DND-41 (cell line): ENCODE results near the gene OR52E6.

ENCODE experiments used
- ATAC-seq: fragments of 200-7000 bp; cut with Tn5 transposase; 3 replicates; pipeline ENCODE4 v1.9.1; 2021; ENCODE audit warnings: low read depth; ENCODE audit not compliant: insufficient read depth
- DNase-seq: peaks from one replicate; pipeline ENCODE4 v3.0.0-alpha.2; 2020
- H2AFZ ChIP-seq: 2 replicates; pipeline ENCODE4 v1.6.0; 2012; ENCODE audit warnings: low read depth, low read length
- H3K27ac ChIP-seq: 2 replicates; pipeline ENCODE4 v1.5.1; 2012; ENCODE audit warnings: low read length, inconsistent platforms
- H3K27me3 ChIP-seq: fragments of 200-600 bp; sonication (generic); 2 replicates; pipeline ENCODE4 v1.6.0; 2012; ENCODE audit warnings: low read length, mild to moderate bottlenecking, inconsistent platforms; ENCODE audit not compliant: insufficient read depth, poor library complexity
- H3K36me3 ChIP-seq: 2 replicates; pipeline ENCODE4 v1.5.1; 2012; ENCODE audit warnings: low read length, inconsistent platforms; ENCODE audit not compliant: insufficient read depth
- H3K4me1 ChIP-seq: 2 replicates; pipeline ENCODE4 v1.5.1; 2012; ENCODE audit warnings: mild to moderate bottlenecking, low read length; ENCODE audit not compliant: insufficient read depth
- H3K4me2 ChIP-seq: 2 replicates; pipeline ENCODE4 v1.6.0; 2012; ENCODE audit warnings: mild to moderate bottlenecking, moderate library complexity, low read length, inconsistent platforms; ENCODE audit not compliant: insufficient read depth
- H3K4me3 ChIP-seq, 2 experiments: fragments of 200-600 bp in 1 of 2; shearing (Covaris generic) in 1 of 2; 2 replicates each; pipeline ENCODE4 v1.5.1; 2012 to 2016; ENCODE audit warnings: inconsistent platforms in 2 of 2, low read length in 2 of 2, mild to moderate bottlenecking in 2 of 2, low read depth in 1 of 2, moderate library complexity in 1 of 2
- H3K79me2 ChIP-seq: 2 replicates; pipeline ENCODE4 v1.6.0; 2012; ENCODE audit warnings: low read length, inconsistent platforms; ENCODE audit not compliant: insufficient read depth
- H3K9ac ChIP-seq: 2 replicates; pipeline ENCODE4 v1.6.0; 2012; ENCODE audit warnings: low read depth, mild to moderate bottlenecking, inconsistent platforms, low read length, moderate library complexity
- H3K9me3 ChIP-seq: 2 replicates; pipeline ENCODE4 v1.5.1; 2012; ENCODE audit warnings: low read length, moderate library complexity, mild to moderate bottlenecking, inconsistent platforms; ENCODE audit not compliant: insufficient read depth, severe bottlenecking
- H4K20me1 ChIP-seq: 2 replicates; pipeline ENCODE4 v1.6.0; 2012; ENCODE audit warnings: low read length; ENCODE audit not compliant: insufficient read depth
- EZH2 ChIP-seq: IDR thresholded peaks from 3 replicates; pipeline ENCODE4 v1.6.1; 2012; ENCODE audit warnings: borderline replicate concordance, low read depth, mild to moderate bottlenecking, moderate library complexity, low read length, inconsistent platforms; ENCODE audit not compliant: severe bottlenecking
- TF ChIP-seq, protein P1 (sequence below): IDR thresholded peaks from 2 replicates; pipeline ENCODE4 v1.5.1; 2012; ENCODE audit warnings: borderline replicate concordance, low read length, moderate library complexity, mild to moderate bottlenecking; ENCODE audit not compliant: poor library complexity, severe bottlenecking; ENCODE audit errors: extremely low read depth

The OR52E6 gene

DNA sequence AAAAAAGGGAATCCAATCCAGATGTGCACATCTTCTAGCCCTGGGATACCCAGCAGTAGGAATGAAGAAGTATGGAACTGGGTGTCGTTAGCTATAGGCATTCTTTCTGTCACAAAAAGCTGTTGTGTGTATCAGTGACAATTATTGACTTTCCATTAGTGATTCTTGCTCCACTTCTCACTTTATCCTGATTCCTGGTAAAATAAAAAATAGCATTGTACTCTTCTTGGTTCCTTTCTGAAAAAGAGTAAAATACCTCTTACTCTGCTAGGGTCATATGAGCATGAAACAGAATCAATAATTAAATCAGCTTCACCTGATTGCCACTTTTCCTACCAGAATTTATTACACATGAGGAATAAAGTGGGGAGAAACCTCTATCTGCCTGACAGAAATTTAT lies at the start of gene OR52E6:
Gene OR52E6, minus strand, starts transcription at position 101 of the 400 bp plus-strand sequence. Its CDS starts 0 bp downstream, at position 101.
- H3K9ac ChIP-seq, result no peak within 1 kb of the TSS
- no peaks in the 10 kb centered on the region for H3K9me3 ChIP-seq
- H3K27ac ChIP-seq, result no peak within 1 kb of the TSS
- DNase-seq (no peak), ATAC-seq (no peak)
- no peak within 1 kb of the TSS for H2AFZ ChIP-seq
- no peaks in the 10 kb centered on the region for H3K4me1 ChIP-seq
- no peak within 1 kb of the TSS for H3K4me3 ChIP-seq
- no peaks in the 10 kb centered on the region for H4K20me1 ChIP-seq
- no peak within 1 kb of the TSS for H3K4me2 ChIP-seq
- TF ChIP-seq, protein P1, sequence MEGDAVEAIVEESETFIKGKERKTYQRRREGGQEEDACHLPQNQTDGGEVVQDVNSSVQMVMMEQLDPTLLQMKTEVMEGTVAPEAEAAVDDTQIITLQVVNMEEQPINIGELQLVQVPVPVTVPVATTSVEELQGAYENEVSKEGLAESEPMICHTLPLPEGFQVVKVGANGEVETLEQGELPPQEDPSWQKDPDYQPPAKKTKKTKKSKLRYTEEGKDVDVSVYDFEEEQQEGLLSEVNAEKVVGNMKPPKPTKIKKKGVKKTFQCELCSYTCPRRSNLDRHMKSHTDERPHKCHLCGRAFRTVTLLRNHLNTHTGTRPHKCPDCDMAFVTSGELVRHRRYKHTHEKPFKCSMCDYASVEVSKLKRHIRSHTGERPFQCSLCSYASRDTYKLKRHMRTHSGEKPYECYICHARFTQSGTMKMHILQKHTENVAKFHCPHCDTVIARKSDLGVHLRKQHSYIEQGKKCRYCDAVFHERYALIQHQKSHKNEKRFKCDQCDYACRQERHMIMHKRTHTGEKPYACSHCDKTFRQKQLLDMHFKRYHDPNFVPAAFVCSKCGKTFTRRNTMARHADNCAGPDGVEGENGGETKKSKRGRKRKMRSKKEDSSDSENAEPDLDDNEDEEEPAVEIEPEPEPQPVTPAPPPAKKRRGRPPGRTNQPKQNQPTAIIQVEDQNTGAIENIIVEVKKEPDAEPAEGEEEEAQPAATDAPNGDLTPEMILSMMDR, result no peak
- no peak for TF ChIP-seq EZH2
- no peaks in the 10 kb centered on the region for H3K79me2 ChIP-seq
- peaks cover 2% of the 10 kb centered on the region for H3K27me3 ChIP-seq
- no peaks in the 10 kb centered on the region for H3K36me3 ChIP-seq

DNA sequence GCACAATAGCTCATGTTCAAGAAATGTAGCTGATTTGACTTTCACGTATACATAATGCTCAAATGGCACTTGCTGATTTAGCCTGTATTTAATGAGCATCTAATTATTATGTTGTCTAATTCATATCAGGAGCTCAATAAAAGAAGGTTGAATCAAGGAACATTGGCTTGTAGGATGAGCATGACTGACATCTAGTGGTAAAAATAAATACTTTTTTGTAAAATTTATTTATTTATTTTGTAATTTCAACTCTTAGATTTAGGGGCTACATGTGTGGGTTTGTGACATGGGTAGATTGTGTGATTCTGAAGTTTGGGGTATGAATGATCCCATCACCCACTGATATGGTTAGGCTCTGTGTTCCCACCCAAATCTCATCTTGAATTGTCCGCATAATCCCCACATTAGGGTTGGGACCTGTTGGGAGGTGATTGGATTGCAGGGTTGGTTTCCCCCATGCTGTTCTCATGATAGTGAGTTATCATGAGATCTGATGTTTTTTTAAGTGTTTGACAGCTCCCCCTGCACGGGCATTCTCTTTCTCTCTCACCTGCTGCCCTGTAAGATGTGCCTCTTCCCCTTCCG lies 49.6 kb upstream of the OR52E6 start:
- Histone ChIP-seq H3K36me3 (no peaks in the 10 kb centered on the region), H3K79me2 (no peaks in the 10 kb centered on the region), H3K4me1 (no peaks in the 10 kb centered on the region), H3K4me3 (no peak overlapping the region), H3K4me2 (no peak overlapping the region), H3K27ac (no peak overlapping the region), H3K9ac (no peak overlapping the region), H4K20me1 (no peaks in the 10 kb centered on the region), H3K9me3 (no peaks in the 10 kb centered on the region), H2AFZ (no peak overlapping the region), H3K27me3 (peaks cover 11% of the 10 kb centered on the region)
- no peak for TF ChIP-seq EZH2
- TF ChIP-seq, protein P1, result peak; percentile 36
- DNase-seq (no peak), ATAC-seq (no peak)

DNA sequence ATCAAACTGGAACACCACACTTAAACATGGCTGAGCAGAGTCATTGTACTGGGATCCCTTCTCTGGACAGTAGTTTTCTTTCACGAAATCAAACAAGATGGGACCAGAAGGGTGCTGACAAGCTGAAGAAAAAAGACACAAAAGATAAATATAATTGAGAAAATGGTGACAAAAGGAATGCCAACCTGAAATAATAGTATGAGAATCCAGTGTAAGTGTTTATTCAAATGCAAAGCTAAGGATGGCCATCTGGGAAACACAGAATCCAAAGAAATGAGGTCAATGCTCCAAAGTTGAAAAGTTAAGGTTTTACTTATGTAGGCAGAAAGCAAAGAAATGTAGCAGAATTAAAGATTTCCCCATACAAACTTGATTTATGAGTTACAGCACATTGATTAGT lies 46.0 kb upstream of the OR52E6 start:
- peaks cover 9% of the 10 kb centered on the region for H3K27me3 ChIP-seq
- H3K9me3 ChIP-seq, result no peaks in the 10 kb centered on the region
- no peak overlapping the region for H3K27ac ChIP-seq
- H2AFZ ChIP-seq, result no peak overlapping the region
- no peak overlapping the region for H3K9ac ChIP-seq
- no peaks in the 10 kb centered on the region for H3K79me2 ChIP-seq
- H3K4me1 ChIP-seq, result no peaks in the 10 kb centered on the region
- no peak overlapping the region for H3K4me2 ChIP-seq
- ATAC-seq (no peak), DNase-seq (no peak)
- H4K20me1 ChIP-seq, result no peaks in the 10 kb centered on the region
- no peak for TF ChIP-seq EZH2
- TF ChIP-seq, protein P1, result no peak
- no peak overlapping the region for H3K4me3 ChIP-seq
- H3K36me3 ChIP-seq, result no peaks in the 10 kb centered on the region

DNA sequence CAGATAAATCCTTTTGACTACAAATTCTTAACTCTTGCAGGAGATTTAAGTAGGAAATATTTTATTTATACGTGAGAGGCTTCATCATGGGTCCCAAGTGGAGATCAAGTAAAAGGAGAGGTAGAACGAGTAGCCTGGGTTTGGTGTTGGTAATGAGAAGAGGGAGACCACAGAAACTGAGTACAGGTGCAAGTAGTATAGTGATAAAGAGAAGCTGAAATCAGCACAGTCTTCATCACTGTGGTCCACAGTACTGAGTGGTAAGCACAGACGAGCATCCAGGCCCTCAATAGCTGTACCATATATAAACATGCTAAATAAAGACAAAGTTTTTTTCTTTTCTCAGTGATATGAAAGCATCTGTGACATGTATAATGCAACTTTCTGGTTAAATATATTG lies 45.5 kb upstream of the OR52E6 start:
- no peak for ATAC-seq
- H3K27ac ChIP-seq, result no peak overlapping the region

More for the DNA sequence above, 45.5 kb upstream of the OR52E6 start:
- no peaks in the 10 kb centered on the region for H4K20me1 ChIP-seq
- H3K27me3 ChIP-seq, result peaks cover 9% of the 10 kb centered on the region
- H3K9ac ChIP-seq, result no peak overlapping the region
- no peak for TF ChIP-seq EZH2
- TF ChIP-seq, protein P1, result no peak
- no peak overlapping the region for H2AFZ ChIP-seq
- DNase-seq, result no peak
- no peaks in the 10 kb centered on the region for H3K79me2 ChIP-seq
- H3K9me3 ChIP-seq, result no peaks in the 10 kb centered on the region
- no peaks in the 10 kb centered on the region for H3K36me3 ChIP-seq
- H3K4me3 ChIP-seq, result no peak overlapping the region
- no peak overlapping the region for H3K4me2 ChIP-seq
- no peaks in the 10 kb centered on the region for H3K4me1 ChIP-seq
